ENCODE data around the gene PSMD4.

PSMD4 gene

GRCh38 chr1:151312411-151312810 is 57.9 kb downstream of the PSMD4 start:
- no peak overlapping the region for H3K4me3 ChIP-seq (ENCODE audit: low read depth, low read length)
- TF ChIP-seq CTCF (IDR thresholded peaks at IDR 0.05; ENCODE audit: low read depth, low read length) = no peak

GRCh38 chr1:151312826-151313225 is 58.3 kb downstream of the PSMD4 start:
- no peak overlapping the region for H3K4me3 ChIP-seq (ENCODE audit: low read depth, low read length)
- TF ChIP-seq CTCF (IDR thresholded peaks at IDR 0.05; ENCODE audit: low read depth, low read length) = no peak

GRCh38 chr1:151313501-151313900 is 59.0 kb downstream of the PSMD4 start:
- H3K4me3 ChIP-seq (ENCODE audit: low read depth, low read length) = no peak overlapping the region
- no peak for TF ChIP-seq CTCF (IDR thresholded peaks at IDR 0.05; ENCODE audit: low read depth, low read length)

- no peak for TF ChIP-seq CTCF (IDR thresholded peaks at IDR 0.05; ENCODE audit: low read depth, low read length)
- H3K4me3 ChIP-seq (ENCODE audit: low read depth, low read length) = no peak overlapping the region
These were observed 59.8 kb downstream of the PSMD4 start for GRCh38 chr1:151314137-151314875.

GRCh38 chr1:151315565-151316235 is 61.2 kb downstream of the PSMD4 start:
- no peak for TF ChIP-seq CTCF (IDR thresholded peaks at IDR 0.05; ENCODE audit: low read depth, low read length)
- no peak overlapping the region for H3K4me3 ChIP-seq (ENCODE audit: low read depth, low read length)

All from WI38 (cell line).